Measurements from ENCODE around the gene TNNT3.

The TNNT3 gene

DNA sequence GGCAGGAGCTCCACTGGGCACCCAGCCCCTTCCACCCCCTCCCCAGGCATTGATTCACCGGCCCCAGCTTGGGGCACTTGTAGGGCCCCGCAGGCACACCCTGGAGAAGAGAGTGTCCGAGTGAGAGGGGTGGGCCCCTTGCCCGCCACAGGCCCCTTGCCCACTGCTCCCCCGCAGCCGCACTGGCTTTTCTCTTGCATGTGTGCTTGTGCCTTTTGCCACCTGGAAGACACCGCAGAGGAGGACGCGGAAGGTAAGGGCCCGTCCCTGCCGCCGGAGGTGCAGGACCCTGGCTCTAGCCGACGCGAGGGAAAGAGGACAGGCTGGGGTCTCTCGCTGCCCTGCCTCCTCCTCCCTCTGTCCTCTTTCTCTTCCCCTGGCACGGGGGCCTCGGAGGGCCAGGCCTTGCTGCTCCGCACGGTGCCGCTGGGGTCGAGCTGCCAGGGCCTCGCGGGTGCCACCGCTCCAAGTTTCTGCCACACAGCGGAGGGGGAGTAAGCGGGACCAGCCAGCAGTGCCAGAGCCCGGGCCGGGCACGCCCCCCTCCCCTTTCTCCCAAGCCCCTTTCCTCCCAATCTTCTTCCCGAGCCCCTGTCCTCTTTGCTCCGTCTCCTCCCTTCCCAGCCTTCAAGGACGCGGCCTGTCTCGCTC, 9.5 kb downstream of the TNNT3 start:
- no peaks in the 10 kb centered on the region for H3K36me3 ChIP-seq (ENCODE audit: control insufficient read depth, insufficient read depth, low read length)
- no peak overlapping the region for H3K4me3 ChIP-seq (ENCODE audit: low read depth, low read length)
- H3K4me1 ChIP-seq (ENCODE audit: control insufficient read depth, insufficient read depth, low read length): no peaks in the 10 kb centered on the region
- peak overlapping the region; percentile 24 for H3K9ac ChIP-seq (ENCODE audit: low read depth, low read length)
- H3K27me3 ChIP-seq (ENCODE audit: control insufficient read depth, insufficient read depth, low read length): no peaks in the 10 kb centered on the region
- no peaks in the 10 kb centered on the region for H3K9me3 ChIP-seq (ENCODE audit: control insufficient read depth, insufficient read depth, low read length)

DNA sequence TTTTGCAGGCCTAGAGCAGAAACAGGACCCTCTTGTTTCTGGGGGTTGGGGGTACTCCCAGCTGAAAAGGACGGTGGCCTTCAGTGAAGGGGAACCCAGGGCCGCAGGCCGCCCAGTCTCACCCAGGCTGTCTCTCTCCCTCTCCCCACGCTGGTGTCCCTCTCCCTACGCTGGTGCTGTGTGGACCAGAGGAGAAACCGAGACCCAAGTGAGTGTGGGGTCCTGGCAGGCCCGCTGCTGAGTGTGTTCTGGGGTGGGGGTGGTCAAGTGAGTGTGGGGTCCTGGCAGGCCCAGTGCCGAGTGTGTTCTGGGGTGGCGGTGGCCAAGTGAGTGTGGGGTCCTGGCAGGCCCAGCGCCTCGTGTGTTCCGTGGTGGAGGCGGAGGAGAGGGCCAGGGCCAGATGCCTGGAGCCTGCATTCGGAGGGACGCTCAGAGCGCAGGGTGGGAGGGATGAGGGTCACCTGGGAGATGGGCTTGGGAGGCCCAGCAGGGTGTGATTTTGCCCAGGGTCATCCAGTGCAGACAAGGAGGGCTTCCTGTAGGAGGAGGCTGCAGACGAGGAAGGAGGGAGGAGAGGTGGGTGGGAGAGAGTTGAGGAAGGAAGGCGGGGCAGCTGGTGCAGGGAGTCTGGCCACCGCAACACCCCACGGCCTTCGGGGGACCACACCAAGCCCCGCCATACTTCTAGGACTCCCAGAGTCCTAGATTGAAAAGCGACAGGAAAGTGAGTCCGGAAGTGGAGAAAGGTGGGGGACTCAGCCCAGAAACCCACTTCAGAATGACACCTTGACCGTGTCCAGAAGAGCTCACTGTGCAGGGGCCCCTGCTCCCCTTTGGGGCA, 10.3 kb downstream of the TNNT3 start:
- H3K27me3 ChIP-seq (ENCODE audit: control insufficient read depth, insufficient read depth, low read length): no peaks in the 10 kb centered on the region
- H3K36me3 ChIP-seq (ENCODE audit: control insufficient read depth, insufficient read depth, low read length): no peaks in the 10 kb centered on the region
- no peaks in the 10 kb centered on the region for H3K4me1 ChIP-seq (ENCODE audit: control insufficient read depth, insufficient read depth, low read length)
- no peaks in the 10 kb centered on the region for H3K9me3 ChIP-seq (ENCODE audit: control insufficient read depth, insufficient read depth, low read length)
- H3K9ac ChIP-seq (ENCODE audit: low read depth, low read length): peak overlapping the region; percentile 24
- H3K4me3 ChIP-seq (ENCODE audit: low read depth, low read length): no peak overlapping the region

DNA sequence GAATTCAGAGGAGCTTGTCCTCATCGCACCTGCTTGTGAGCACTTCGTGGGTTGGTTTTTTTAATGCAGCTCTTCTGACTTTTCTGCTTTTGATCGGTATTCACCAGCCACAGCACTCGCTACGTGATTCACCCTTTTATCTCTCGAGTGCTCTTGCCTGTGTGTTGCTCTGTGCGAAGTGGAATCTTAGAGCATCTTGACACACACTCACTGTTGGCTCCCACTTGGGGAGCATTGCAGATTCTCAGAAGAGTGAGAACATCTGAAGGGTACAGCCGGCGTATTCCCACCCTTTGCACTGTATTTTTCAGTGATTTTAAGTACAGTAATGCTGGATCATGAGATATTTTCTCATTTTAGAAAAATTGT, 10.9 kb downstream of the TNNT3 start:
- Histone ChIP-seq H3K4me3 (ENCODE audit: low read depth, low read length) (no peak overlapping the region), H3K27me3 (ENCODE audit: control insufficient read depth, insufficient read depth, low read length) (no peaks in the 10 kb centered on the region), H3K36me3 (ENCODE audit: control insufficient read depth, insufficient read depth, low read length) (no peaks in the 10 kb centered on the region), H3K9me3 (ENCODE audit: control insufficient read depth, insufficient read depth, low read length) (no peaks in the 10 kb centered on the region), H3K4me1 (ENCODE audit: control insufficient read depth, insufficient read depth, low read length) (no peaks in the 10 kb centered on the region), H3K9ac (ENCODE audit: low read depth, low read length) (no peak overlapping the region)

DNA sequence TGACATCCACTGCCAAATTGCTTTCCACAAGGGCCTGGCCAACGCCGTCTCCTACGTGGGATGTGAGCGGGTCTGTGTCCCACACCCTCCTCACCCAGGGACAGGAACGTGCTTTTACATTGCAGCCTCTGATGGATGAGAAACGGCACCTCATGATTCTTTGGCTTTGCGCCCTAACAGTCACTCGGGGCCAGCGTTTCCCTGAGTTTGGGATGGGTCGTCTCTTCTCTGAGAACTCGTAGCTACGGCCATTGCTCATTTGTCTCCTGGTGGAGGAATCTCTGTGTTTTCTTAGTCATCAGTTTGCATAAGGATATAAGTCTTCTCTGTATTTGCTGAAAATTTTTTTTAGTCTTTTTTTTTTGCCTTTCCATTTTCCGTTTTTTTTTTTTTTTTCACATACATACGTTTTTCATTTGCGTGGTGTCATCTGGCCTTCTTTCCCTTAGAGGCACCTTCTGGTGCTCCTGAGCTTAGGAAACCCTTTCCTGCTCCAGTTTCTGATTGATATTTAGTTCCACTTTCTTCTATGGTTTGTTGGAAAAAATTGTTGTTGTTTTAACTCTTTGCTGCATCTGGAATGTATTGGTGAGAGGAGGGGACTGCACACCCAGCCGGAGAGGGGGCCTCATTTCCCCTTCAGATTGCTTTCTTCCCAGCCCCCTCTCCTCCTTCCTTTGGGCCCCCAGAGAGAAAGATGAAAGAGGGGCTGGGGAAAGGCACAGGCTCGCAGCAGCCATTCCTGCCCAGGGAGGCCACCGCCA, 12.0 kb downstream of the TNNT3 start:
- Histone ChIP-seq H3K36me3 (ENCODE audit: control insufficient read depth, insufficient read depth, low read length) (no peaks in the 10 kb centered on the region), H3K4me3 (ENCODE audit: low read depth, low read length) (no peak overlapping the region), H3K4me1 (ENCODE audit: control insufficient read depth, insufficient read depth, low read length) (no peaks in the 10 kb centered on the region), H3K9me3 (ENCODE audit: control insufficient read depth, insufficient read depth, low read length) (no peaks in the 10 kb centered on the region), H3K27me3 (ENCODE audit: control insufficient read depth, insufficient read depth, low read length) (no peaks in the 10 kb centered on the region), H3K9ac (ENCODE audit: low read depth, low read length) (no peak overlapping the region)

GRCh38 chr11:1932105-1932480, 12.6 kb downstream of the TNNT3 start:
- Histone ChIP-seq H3K4me3 (ENCODE audit: low read depth, low read length) (no peak overlapping the region), H3K9ac (ENCODE audit: low read depth, low read length) (no peak overlapping the region), H3K27me3 (ENCODE audit: control insufficient read depth, insufficient read depth, low read length) (no peaks in the 10 kb centered on the region), H3K9me3 (ENCODE audit: control insufficient read depth, insufficient read depth, low read length) (no peaks in the 10 kb centered on the region), H3K4me1 (ENCODE audit: control insufficient read depth, insufficient read depth, low read length) (no peaks in the 10 kb centered on the region), H3K36me3 (ENCODE audit: control insufficient read depth, insufficient read depth, low read length) (no peaks in the 10 kb centered on the region)

DNA sequence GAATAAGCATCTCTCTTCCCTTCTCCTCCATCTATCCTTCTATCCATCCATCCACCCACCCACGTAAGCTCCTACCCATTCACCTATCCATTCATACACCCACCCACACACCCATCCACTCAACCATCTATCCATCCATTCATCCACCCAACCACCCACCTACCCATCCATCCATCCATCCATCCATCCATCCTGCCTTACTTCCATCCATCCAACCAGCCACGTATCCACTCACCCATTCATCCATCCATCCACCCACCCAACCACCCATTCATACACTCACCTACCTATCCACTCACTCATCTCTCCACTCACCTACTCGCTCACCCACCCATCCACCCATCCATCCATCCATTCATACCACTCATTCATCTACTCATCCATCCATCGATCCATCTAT, 13.2 kb downstream of the TNNT3 start:
- Histone ChIP-seq H3K4me3 (ENCODE audit: low read depth, low read length) (no peak overlapping the region), H3K9ac (ENCODE audit: low read depth, low read length) (no peak overlapping the region), H3K36me3 (ENCODE audit: control insufficient read depth, insufficient read depth, low read length) (no peaks in the 10 kb centered on the region), H3K9me3 (ENCODE audit: control insufficient read depth, insufficient read depth, low read length) (no peaks in the 10 kb centered on the region), H3K4me1 (ENCODE audit: control insufficient read depth, insufficient read depth, low read length) (no peaks in the 10 kb centered on the region), H3K27me3 (ENCODE audit: control insufficient read depth, insufficient read depth, low read length) (no peaks in the 10 kb centered on the region)

DNA sequence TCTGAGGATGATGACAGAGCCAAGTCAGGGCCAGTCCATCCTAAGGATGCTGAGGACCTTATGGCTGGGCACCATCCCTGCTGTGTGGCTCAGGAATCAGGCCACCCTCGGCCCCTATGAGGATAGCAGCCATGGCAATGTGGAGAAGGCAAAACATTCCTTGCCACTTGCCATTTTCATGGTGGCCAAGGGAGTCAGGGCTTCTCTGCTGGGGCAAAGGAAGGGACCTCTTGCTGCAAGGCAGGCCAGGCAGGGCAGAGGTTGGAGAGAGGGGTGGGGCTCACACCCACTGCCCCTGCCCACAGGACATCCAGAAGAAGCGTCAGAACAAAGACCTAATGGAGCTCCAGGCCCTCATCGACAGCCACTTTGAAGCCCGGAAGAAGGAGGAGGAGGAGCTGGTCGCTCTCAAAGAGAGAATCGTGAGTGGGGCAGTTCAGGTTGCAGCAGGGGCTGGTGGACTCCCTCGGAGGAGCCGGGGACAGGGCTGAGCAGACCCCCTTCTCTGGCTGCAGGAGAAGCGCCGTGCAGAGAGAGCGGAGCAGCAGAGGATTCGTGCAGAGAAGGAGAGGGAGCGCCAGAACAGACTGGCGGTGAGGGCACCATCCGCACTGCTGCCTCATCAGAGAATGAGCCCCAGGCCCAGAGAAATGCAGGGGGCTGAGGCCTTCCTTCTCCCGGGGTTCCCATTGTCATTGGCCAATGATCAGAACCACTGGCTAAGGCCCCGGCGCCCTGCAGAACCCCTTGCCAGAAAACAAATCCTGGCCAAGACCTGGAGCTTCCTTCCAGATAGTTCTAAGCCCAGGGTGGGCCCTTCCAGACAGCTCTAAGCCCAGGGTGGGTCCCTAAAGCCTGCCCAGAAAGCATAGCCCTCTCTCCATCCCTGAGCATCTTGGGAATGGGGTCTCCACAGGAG, 14.2 kb downstream of the TNNT3 start:
- H3K4me3 ChIP-seq (ENCODE audit: low read depth, low read length): no peak overlapping the region
- H3K36me3 ChIP-seq (ENCODE audit: control insufficient read depth, insufficient read depth, low read length): no peaks in the 10 kb centered on the region
- H3K9me3 ChIP-seq (ENCODE audit: control insufficient read depth, insufficient read depth, low read length): no peaks in the 10 kb centered on the region
- no peaks in the 10 kb centered on the region for H3K4me1 ChIP-seq (ENCODE audit: control insufficient read depth, insufficient read depth, low read length)
- H3K27me3 ChIP-seq (ENCODE audit: control insufficient read depth, insufficient read depth, low read length): no peaks in the 10 kb centered on the region
- H3K9ac ChIP-seq (ENCODE audit: low read depth, low read length): no peak overlapping the region

DNA sequence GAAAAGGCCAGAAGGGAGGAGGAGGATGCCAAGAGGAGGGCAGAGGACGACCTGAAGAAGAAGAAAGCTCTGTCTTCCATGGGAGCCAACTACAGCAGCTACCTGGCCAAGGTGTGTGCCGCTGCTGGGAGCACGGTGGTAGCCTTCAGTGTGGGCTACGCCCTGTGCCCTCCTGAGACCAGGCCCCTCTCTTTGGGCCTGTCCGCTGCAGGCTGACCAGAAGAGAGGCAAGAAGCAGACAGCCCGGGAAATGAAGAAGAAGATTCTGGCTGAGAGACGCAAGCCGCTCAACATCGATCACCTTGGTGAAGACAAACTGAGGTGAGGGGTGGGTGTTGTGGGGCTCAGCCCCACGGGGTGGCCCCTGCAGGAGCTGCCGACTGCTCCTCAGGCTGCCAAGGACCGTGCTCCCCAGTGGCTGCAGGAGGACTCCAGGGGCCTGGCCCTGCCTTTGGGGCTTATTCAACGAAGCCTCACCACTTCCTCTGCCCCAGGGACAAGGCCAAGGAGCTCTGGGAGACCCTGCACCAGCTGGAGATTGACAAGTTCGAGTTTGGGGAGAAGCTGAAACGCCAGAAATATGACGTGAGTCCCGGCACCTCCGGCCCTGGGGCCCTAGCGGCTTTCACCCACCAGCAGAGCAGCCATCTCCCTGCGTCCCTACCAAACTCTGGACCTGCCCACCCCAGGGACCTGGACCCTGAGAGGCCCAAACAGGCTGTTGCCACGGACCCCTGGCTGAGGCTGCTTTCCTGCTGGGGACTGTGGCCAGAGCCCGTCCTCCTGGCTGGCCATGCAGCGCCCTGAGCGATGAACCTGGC, 15.0 kb downstream of the TNNT3 start:
- Histone ChIP-seq H3K4me3 (ENCODE audit: low read depth, low read length) (no peak overlapping the region), H3K9me3 (ENCODE audit: control insufficient read depth, insufficient read depth, low read length) (no peaks in the 10 kb centered on the region), H3K36me3 (ENCODE audit: control insufficient read depth, insufficient read depth, low read length) (no peaks in the 10 kb centered on the region), H3K4me1 (ENCODE audit: control insufficient read depth, insufficient read depth, low read length) (no peaks in the 10 kb centered on the region), H3K9ac (ENCODE audit: low read depth, low read length) (no peak overlapping the region), H3K27me3 (ENCODE audit: control insufficient read depth, insufficient read depth, low read length) (no peaks in the 10 kb centered on the region)

GRCh38 chr11:1935156-1936071, 15.9 kb downstream of the TNNT3 start:
- no peaks in the 10 kb centered on the region for H3K36me3 ChIP-seq (ENCODE audit: control insufficient read depth, insufficient read depth, low read length)
- H3K9ac ChIP-seq (ENCODE audit: low read depth, low read length): no peak overlapping the region
- no peaks in the 10 kb centered on the region for H3K27me3 ChIP-seq (ENCODE audit: control insufficient read depth, insufficient read depth, low read length)
- no peaks in the 10 kb centered on the region for H3K9me3 ChIP-seq (ENCODE audit: control insufficient read depth, insufficient read depth, low read length)
- H3K4me1 ChIP-seq (ENCODE audit: control insufficient read depth, insufficient read depth, low read length): no peaks in the 10 kb centered on the region
- no peak overlapping the region for H3K4me3 ChIP-seq (ENCODE audit: low read depth, low read length)

- no peak overlapping the region for H3K4me3 ChIP-seq (ENCODE audit: low read depth, low read length)
- H3K4me1 ChIP-seq (ENCODE audit: control insufficient read depth, insufficient read depth, low read length): no peaks in the 10 kb centered on the region
- H3K36me3 ChIP-seq (ENCODE audit: control insufficient read depth, insufficient read depth, low read length): no peaks in the 10 kb centered on the region
- H3K9me3 ChIP-seq (ENCODE audit: control insufficient read depth, insufficient read depth, low read length): no peaks in the 10 kb centered on the region
- no peak overlapping the region for H3K9ac ChIP-seq (ENCODE audit: low read depth, low read length)
- H3K27me3 ChIP-seq (ENCODE audit: control insufficient read depth, insufficient read depth, low read length): no peaks in the 10 kb centered on the region
These were observed 16.7 kb downstream of the TNNT3 start for GRCh38 chr11:1936072-1936780.

Data from iPS-15b (cell line).